ENCODE data around the gene TTC33. TPM values are rescaled to one million over a fixed set of nuclear protein-coding genes. Genes with fewer than 3 reads are reported as not detected.
A peak's percentile ranks its signal among the peaks of the same experiment; 100 is the strongest.

Gene TTC33
- total and polyA plus RNA-seq, 4 donors: 22.4 to 45.9 (median 30.7) TPM

GRCh38 chr5:40489421-40489820 is 266.3 kb downstream of the TTC33 start:
- 92% methylated on average over 1 of the region's 3 CpGs for WGBS (ENCODE audit: insufficient coverage)
- no peaks in the 10 kb centered on the region for H3K27me3 ChIP-seq (ENCODE audit: control insufficient read depth, insufficient read depth, low read length)
- no peak for DNase-seq (ENCODE audit: low read depth in 4 of 6, low spot score in 6 of 6)

GRCh38 chr5:40486437-40487275 is 269.1 kb downstream of the TTC33 start:
- no peak for DNase-seq (ENCODE audit: low read depth in 4 of 6, low spot score in 6 of 6)
- H3K9me3 ChIP-seq (ENCODE audit: control insufficient read depth, insufficient read depth, low read length): no peaks in the 10 kb centered on the region
- H3K27me3 ChIP-seq (ENCODE audit: control insufficient read depth, insufficient read depth, low read length): no peaks in the 10 kb centered on the region
- 96% methylated on average over 4 of the region's 4 CpGs for WGBS (ENCODE audit: insufficient coverage)
- H3K27ac ChIP-seq (ENCODE audit: low read depth, low read length): no peak overlapping the region
- H3K4me1 ChIP-seq (ENCODE audit: control insufficient read depth, insufficient read depth, low read length): no peaks in the 10 kb centered on the region
- H3K4me3 ChIP-seq (ENCODE audit: low read depth, low read length): no peak overlapping the region
- H3K36me3 ChIP-seq (ENCODE audit: control insufficient read depth, insufficient read depth, low read length): no peaks in the 10 kb centered on the region

More at GRCh38 chr5:40489421-40489820, 266.3 kb downstream of the TTC33 start:
- Histone ChIP-seq H3K27ac (ENCODE audit: low read depth, low read length) (no peak overlapping the region), H3K4me1 (ENCODE audit: control insufficient read depth, insufficient read depth, low read length) (no peaks in the 10 kb centered on the region), H3K36me3 (ENCODE audit: control insufficient read depth, insufficient read depth, low read length) (no peaks in the 10 kb centered on the region), H3K9me3 (ENCODE audit: control insufficient read depth, insufficient read depth, low read length) (no peaks in the 10 kb centered on the region), H3K4me3 (ENCODE audit: low read depth, low read length) (no peak overlapping the region)

- no peaks in the 10 kb centered on the region for H3K9me3 ChIP-seq (ENCODE audit: control insufficient read depth, insufficient read depth, low read length)
- H3K4me1 ChIP-seq (ENCODE audit: control insufficient read depth, insufficient read depth, low read length): no peaks in the 10 kb centered on the region
- 70% methylated on average over 2 of the region's 10 CpGs for WGBS (ENCODE audit: insufficient coverage)
- H3K36me3 ChIP-seq (ENCODE audit: control insufficient read depth, insufficient read depth, low read length): no peaks in the 10 kb centered on the region
- H3K27me3 ChIP-seq (ENCODE audit: control insufficient read depth, insufficient read depth, low read length): no peaks in the 10 kb centered on the region
- H3K4me3 ChIP-seq (ENCODE audit: low read depth, low read length): no peak overlapping the region
- no peak for DNase-seq (ENCODE audit: low read depth in 4 of 6, low spot score in 6 of 6)
- no peak overlapping the region for H3K27ac ChIP-seq (ENCODE audit: low read depth, low read length)
Measured at GRCh38 chr5:40485021-40485998, 270.5 kb downstream of the TTC33 start.

- no CpG with 5 or more reads among the region's 2 CpGs for WGBS (ENCODE audit: insufficient coverage)
- Histone ChIP-seq H3K9me3 (ENCODE audit: control insufficient read depth, insufficient read depth, low read length) (no peaks in the 10 kb centered on the region), H3K27ac (ENCODE audit: low read depth, low read length) (no peak overlapping the region), H3K4me1 (ENCODE audit: control insufficient read depth, insufficient read depth, low read length) (no peaks in the 10 kb centered on the region), H3K4me3 (ENCODE audit: low read depth, low read length) (no peak overlapping the region), H3K36me3 (ENCODE audit: control insufficient read depth, insufficient read depth, low read length) (no peaks in the 10 kb centered on the region), H3K27me3 (ENCODE audit: control insufficient read depth, insufficient read depth, low read length) (no peaks in the 10 kb centered on the region)
- no peak for DNase-seq (ENCODE audit: low read depth in 4 of 6, low spot score in 6 of 6)
Measured at GRCh38 chr5:40484495-40484894, 271.3 kb downstream of the TTC33 start.

- DNase-seq (ENCODE audit: low read depth in 4 of 6, low spot score in 6 of 6): peak in 1 of 6 donors; percentile 18
- Histone ChIP-seq H3K4me3 (ENCODE audit: low read depth, low read length) (no peak overlapping the region), H3K27me3 (ENCODE audit: control insufficient read depth, insufficient read depth, low read length) (no peaks in the 10 kb centered on the region), H3K36me3 (ENCODE audit: control insufficient read depth, insufficient read depth, low read length) (no peaks in the 10 kb centered on the region), H3K9me3 (ENCODE audit: control insufficient read depth, insufficient read depth, low read length) (no peaks in the 10 kb centered on the region), H3K27ac (ENCODE audit: low read depth, low read length) (no peak overlapping the region), H3K4me1 (ENCODE audit: control insufficient read depth, insufficient read depth, low read length) (no peaks in the 10 kb centered on the region)
Measured at GRCh38 chr5:40483316-40483715, 272.4 kb downstream of the TTC33 start.

- Histone ChIP-seq H3K27me3 (ENCODE audit: control insufficient read depth, insufficient read depth, low read length) (no peaks in the 10 kb centered on the region), H3K27ac (ENCODE audit: low read depth, low read length) (no peak overlapping the region), H3K36me3 (ENCODE audit: control insufficient read depth, insufficient read depth, low read length) (no peaks in the 10 kb centered on the region), H3K4me3 (ENCODE audit: low read depth, low read length) (no peak overlapping the region), H3K9me3 (ENCODE audit: control insufficient read depth, insufficient read depth, low read length) (no peaks in the 10 kb centered on the region), H3K4me1 (ENCODE audit: control insufficient read depth, insufficient read depth, low read length) (no peaks in the 10 kb centered on the region)
- 100% methylated on average over 1 of the region's 2 CpGs for WGBS (ENCODE audit: insufficient coverage)
- DNase-seq (ENCODE audit: low read depth in 4 of 6, low spot score in 6 of 6): no peak
Measured at GRCh38 chr5:40481241-40481640, 274.5 kb downstream of the TTC33 start.

- 100% methylated on average over 1 of the region's 2 CpGs for WGBS (ENCODE audit: insufficient coverage)
- Histone ChIP-seq H3K36me3 (ENCODE audit: control insufficient read depth, insufficient read depth, low read length) (no peaks in the 10 kb centered on the region), H3K4me3 (ENCODE audit: low read depth, low read length) (no peak overlapping the region), H3K9me3 (ENCODE audit: control insufficient read depth, insufficient read depth, low read length) (no peaks in the 10 kb centered on the region), H3K27me3 (ENCODE audit: control insufficient read depth, insufficient read depth, low read length) (no peaks in the 10 kb centered on the region), H3K27ac (ENCODE audit: low read depth, low read length) (no peak overlapping the region), H3K4me1 (ENCODE audit: control insufficient read depth, insufficient read depth, low read length) (no peaks in the 10 kb centered on the region)
- DNase-seq (ENCODE audit: low read depth in 4 of 6, low spot score in 6 of 6): no peak
Measured at GRCh38 chr5:40480392-40480791, 275.4 kb downstream of the TTC33 start.

- Histone ChIP-seq H3K27me3 (ENCODE audit: control insufficient read depth, insufficient read depth, low read length) (no peaks in the 10 kb centered on the region), H3K27ac (ENCODE audit: low read depth, low read length) (no peak overlapping the region), H3K9me3 (ENCODE audit: control insufficient read depth, insufficient read depth, low read length) (no peaks in the 10 kb centered on the region), H3K36me3 (ENCODE audit: control insufficient read depth, insufficient read depth, low read length) (no peaks in the 10 kb centered on the region), H3K4me1 (ENCODE audit: control insufficient read depth, insufficient read depth, low read length) (no peaks in the 10 kb centered on the region), H3K4me3 (ENCODE audit: low read depth, low read length) (no peak overlapping the region)
- WGBS (ENCODE audit: insufficient coverage): no CpG with 5 or more reads among the region's 3 CpGs
- no peak for DNase-seq (ENCODE audit: low read depth in 4 of 6, low spot score in 6 of 6)
Measured at GRCh38 chr5:40479939-40480338, 275.8 kb downstream of the TTC33 start.

GRCh38 chr5:40478766-40479165 is 277.0 kb downstream of the TTC33 start:
- no peak for DNase-seq (ENCODE audit: low read depth in 4 of 6, low spot score in 6 of 6)
- H3K4me3 ChIP-seq (ENCODE audit: low read depth, low read length): no peak overlapping the region
- no peaks in the 10 kb centered on the region for H3K9me3 ChIP-seq (ENCODE audit: control insufficient read depth, insufficient read depth, low read length)
- H3K4me1 ChIP-seq (ENCODE audit: control insufficient read depth, insufficient read depth, low read length): no peaks in the 10 kb centered on the region
- H3K36me3 ChIP-seq (ENCODE audit: control insufficient read depth, insufficient read depth, low read length): no peaks in the 10 kb centered on the region
- no peaks in the 10 kb centered on the region for H3K27me3 ChIP-seq (ENCODE audit: control insufficient read depth, insufficient read depth, low read length)
- no CpG with 5 or more reads among the region's 2 CpGs for WGBS (ENCODE audit: insufficient coverage)
- H3K27ac ChIP-seq (ENCODE audit: low read depth, low read length): no peak overlapping the region
